NCI-H1930 (cell line): Measurements from ENCODE around the gene BMP7.
"Not testable (repeated sequence)": the region's sequence is repeated elsewhere in the genome, so short reads cannot be mapped to it uniquely, and the experiment has no call there.

Source experiments
- DNase-seq, 2 experiments: peaks; one replicate each; lab custom pipeline; 2025; lab: John Stamatoyannopoulos, UW

BMP7 gene

DNA sequence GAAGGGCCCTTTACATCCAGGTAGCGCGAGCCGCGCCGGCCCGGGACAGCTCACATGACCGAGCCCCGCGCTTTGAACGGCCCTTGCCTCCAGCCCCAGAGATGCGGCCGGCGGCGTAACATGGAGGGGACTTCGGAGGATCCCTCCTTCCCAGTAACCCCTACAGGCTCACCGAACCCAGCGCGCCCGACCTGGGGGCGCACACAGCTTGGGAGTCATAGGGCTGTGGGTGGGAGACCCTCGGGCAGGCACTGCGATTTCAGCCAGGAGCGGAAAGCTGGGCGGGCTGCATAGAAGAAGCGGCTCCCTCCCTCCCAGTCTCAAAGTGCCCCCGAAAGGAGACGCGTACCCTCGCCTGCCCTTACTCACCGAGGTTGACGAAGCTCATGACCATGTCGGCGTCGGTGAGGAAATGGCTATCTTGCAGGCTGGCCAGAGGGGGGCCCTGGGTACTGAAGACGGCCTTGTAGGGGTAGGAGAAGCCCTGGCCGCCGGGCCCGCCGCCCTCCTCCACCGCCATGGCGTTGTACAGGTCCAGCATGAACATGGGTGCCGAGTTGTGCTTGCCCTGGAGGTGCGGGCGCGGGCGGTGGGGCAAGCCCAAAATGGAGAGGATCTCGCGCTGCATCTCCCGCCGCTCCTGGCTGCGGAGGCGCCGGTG lies 975 bp downstream of the BMP7 start:
- peak in 1 of 2 experiments; percentile 17 for DNase-seq

DNA sequence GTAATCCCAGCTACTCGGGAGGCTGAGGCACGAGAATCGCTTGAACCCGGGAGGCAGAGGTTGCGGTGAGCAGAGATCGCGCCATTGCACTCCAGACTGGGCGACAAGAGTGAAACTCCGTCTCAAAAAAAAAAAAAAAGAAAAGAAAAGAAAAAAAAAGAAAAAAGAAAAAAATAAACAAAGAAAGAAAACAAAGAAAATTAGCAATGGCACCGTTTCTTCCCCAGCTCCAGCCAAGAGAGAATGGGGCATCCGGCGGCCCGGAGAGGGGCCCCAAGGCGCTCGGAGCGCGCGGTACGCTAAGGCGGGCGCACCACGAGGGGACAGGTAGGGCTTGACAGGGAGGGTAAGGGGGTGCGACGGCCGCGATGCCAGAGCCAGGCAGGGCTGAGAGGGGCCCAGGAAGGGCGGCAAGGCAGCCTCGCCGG lies 1.5 kb downstream of the BMP7 start:
- not testable (repeated sequence) for DNase-seq

GRCh38 chr20:57263801-57264792 lies 2.3 kb downstream of the BMP7 start:
- DNase-seq, result no peak

DNA sequence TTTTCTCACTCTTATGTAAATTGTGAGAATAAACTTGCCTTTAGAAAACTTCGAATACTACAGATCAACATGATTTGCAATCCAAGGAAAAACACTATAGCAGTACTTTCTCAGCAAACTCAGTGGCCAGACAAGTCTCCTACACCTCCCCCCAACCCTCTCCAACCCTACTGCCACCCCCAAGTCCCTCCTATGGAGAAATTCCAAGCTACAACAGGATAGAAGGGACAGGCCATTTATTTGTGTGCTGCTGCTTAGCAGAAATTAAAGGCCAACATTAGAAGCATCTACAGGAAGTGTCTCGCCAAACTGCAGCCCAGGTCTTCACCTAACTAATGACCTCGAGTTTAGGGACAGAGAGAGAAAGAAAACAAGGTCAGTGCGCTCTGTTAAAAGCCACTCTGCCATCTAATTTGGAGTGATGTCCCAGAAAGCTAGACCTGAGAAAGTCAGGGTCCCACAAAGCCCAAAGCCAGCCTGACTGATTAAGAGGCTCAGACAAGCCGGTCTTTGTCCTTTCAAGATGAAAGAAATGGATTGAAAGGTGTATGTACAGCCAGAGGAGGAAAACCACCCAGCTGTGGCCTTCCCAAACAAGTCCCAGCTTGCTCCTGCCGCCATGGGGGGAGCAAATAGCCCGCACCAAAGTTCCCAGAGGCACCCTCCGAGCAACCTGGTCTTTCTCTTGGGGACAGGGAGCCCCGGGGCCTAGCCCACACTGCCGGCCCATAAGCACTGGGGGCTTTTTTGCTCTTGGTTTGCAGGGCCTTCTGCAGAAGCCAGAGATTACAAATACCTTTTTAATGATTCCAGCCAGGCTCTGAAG lies 3.4 kb downstream of the BMP7 start:
- DNase-seq, result no peak

DNA sequence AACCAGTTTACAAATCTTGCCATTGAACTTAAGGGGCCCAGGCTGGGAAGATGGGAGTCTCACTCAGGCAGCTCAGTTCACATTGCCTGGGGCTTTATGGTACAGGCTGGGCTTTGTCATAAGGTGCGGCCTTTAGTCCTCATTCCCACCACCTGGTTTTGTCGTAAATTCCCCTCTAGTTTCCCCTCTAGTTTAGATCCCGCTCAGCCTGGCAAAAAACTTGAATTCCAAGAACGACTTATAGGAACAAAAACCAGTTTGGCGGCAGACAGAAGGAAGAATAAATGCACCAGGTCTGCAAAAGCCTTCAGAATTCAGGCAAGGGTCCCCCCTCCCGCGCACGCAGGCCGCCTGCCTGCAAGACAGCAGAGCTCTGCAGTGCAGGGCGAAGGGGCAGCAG lies 4.1 kb downstream of the BMP7 start:
- DNase-seq, result no peak

DNA sequence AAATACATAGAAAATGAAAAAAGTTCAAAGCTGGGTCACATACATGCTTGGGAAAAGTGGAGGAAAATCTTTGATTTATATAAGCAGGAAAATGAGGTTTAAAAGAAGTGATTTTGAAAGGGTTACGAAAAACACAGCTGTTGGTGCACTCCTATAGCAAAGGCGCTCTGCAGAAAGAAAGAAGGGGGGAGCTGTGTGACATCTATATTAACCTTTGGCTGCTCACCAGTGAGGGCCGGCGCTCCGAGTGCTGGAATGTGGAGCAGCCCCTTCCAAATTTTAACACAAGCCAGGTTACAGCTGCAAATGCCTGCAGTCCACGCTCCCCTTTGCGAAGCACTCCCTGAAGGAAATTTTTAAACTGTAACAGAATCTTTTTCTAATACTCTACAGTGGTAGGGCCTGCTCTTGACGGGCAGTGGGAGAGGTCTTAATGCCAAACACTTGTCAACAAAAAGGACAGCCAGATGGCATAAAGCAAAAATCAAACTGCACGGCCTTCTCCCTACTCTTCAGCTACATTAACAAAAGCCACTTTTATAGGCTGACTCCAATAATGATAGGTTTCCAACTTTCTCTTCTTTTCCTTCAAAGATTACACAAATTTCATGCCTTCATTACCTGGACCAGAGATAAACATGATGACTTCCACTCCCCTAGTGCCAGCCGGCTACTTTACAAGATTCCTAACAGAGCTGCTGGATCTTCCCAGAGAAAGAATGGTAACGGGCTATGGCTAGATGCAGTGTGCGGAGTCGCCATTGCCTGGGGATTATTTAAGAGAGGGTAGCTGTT lies 4.8 kb downstream of the BMP7 start:
- DNase-seq, result no peak

GRCh38 chr20:57260934-57261333 lies 5.5 kb downstream of the BMP7 start:
- DNase-seq, result no peak

- peak in 1 of 2 experiments; percentile 41 for DNase-seq
These were observed 6.2 kb downstream of the BMP7 start for GRCh38 chr20:57259938-57260921.

DNA sequence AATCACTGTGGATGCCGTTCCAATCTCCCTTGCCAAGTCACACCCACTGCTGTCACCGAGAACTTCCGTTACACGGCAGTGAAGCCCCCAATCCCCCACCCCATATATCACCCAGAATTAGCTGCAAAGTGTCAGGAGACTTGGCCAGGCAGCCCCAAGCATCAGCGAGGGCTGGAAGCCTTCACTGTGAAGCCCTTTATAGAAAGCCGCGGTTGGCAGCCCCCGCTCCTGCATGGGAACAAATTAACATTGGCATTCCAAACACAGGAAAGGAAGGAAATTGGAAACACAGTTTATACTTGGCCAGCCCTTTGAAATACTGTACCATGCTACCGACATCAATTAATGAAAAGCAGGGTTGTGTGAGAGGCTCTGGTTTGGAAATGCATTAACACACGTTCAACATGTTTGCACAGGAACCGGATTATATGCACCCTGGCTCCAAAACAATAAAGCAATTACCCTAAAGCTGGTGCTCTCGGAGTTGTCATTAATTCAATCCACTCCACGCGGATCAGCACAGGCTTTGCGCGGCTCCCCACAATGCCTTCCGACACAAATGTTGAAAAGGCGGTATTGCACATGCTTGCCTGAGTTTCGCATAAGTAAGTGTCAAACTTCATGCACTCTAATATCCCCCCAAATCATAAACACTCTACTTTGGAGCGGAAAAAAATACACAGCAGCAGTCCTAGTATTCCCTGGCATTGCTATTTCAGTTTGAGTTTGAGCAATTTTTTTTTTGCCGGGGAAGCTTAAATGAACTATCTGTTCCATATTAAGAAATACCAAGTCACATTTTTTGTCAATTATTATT lies 7.1 kb downstream of the BMP7 start:
- no peak for DNase-seq

DNA sequence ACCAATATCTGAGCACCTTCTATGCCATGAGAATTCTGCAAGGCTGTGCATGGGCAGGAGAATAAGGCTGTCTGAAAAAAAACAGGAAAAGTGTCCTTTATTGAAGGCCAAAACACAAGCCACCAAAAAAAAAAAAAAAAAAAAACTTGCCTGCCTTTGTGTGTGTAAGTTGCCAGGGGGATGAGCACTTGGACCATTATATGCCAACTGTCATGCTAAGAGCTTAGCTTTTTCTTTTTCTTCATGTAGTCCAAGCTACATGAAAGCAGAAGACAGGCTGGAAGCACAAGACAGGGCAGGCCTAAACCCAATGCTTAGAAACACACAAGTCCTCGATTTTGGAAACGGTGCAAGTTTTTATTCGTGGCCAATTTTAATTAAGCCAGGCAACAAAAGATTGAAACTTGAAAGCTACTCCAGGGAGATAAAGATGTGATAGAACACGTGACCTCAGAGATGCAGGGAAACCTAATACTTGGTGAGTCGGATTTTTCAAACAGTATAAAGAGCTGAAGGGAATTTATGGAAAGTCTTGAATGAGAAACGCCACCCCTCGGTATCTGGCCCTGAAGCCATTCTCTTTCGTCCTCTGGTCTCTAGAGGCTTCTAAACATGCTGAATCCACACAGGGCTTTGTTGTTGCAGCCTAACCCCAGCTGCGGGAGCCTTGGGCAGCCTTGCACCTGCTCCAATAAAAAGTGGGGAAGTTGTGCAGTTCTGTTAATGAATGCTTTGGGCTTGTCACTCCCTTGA lies 8.6 kb downstream of the BMP7 start:
- peak; percentile 82 to 89 for DNase-seq

DNA sequence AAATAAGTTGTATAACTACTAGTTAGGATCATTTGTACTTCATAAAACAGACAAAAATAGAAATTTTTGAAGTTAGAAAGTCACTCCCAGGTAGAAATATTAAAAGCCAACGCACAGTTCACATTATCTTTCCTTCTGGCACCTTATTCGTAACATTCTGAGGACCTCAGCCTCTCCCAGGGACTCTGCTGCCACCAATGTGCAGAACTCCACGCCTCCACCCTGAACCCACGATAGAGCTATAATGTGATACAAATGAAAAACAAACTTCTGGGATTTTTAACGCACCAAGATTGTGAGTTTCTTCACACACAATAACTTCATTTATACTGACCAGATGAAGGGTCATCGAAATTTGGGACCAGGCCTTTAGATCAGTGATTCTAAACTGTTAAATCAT lies 9.5 kb downstream of the BMP7 start:
- DNase-seq, result no peak

DNA sequence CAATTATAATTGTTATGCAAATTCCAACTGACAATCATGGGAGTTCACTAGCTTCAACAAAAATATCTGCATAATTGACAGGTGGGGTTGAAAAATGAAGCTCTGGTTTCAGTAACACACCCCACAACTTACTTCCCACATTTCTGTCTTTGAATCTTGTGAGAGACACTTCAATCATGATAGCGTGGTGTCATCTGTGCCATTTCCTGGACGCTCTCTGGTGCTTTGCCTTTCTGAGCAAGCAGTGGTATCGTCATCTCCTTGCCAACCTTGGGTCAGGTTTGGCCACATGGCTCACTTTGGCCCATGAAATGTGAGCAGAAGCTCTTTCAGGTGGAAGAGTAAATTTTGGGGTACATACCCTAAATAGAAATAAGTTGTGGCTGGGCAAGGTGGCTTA lies 10.2 kb downstream of the BMP7 start:
- no peak for DNase-seq

DNA sequence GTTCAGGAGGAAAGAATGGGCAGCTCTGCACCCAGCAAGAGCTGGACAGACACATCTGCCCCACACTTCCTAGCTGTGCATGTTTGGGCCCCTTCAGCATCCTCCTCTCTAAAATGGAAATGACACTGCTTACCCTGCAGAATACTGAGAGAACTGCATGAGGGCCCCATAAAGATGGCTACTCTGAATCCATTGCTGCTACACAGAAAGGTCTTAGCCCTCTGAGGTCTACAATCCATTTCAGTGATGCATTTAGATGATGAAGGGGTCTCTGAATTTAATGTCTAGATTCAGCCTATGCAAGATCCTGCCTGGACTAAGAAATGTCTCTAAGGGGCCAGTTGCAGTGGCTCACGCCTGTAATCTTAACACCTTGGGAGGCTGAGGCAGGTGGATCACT lies 11.3 kb downstream of the BMP7 start:
- no peak for DNase-seq

DNA sequence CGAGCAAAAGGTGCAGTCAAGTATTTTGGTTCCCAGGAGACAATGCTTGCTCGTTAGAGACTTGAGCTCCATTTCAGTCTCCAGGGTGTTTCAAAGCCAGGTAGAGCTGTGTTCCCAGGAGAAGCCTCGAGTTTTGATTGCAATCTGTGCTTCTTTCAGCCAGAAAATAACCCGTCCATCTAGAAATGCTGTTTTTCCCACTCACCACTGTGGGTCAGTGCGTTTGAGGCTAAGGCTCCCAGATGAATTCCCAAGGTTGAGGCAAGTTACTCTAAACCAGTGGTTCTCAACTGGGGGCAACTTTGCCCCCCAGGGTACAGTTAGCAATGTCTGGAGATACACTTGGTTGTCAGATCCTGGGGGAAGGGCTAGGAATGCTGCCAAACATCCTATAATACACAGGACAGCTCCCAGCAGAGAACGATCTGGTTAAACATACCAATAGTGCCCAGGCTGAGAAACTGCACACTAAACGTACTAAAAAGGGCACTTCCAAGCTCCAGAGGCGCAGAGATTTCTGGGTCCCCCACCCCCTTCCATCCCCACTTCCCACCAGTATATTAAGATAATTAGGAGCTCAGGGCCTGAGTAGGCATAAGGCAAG lies 13.8 kb downstream of the BMP7 start:
- no peak for DNase-seq

DNA sequence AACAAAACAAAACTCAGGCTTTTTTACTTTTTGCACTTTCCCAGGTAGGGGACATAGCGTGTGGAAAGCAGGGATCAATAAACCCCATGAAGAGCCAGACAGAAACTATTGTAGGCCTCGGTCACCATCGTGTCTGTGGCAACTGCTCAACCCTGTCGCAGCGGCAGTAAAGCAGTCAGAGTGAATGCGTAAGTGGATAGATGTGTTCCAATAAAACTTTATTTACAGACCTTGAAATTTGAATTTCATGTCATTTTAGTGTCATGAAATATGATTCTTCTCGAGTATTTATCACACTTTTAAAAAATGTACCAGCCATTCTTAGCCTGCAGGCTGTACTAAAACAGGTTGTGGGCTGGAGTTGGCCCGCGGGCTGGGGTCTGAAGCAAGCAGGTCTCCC lies 14.5 kb downstream of the BMP7 start:
- DNase-seq, result no peak

DNA sequence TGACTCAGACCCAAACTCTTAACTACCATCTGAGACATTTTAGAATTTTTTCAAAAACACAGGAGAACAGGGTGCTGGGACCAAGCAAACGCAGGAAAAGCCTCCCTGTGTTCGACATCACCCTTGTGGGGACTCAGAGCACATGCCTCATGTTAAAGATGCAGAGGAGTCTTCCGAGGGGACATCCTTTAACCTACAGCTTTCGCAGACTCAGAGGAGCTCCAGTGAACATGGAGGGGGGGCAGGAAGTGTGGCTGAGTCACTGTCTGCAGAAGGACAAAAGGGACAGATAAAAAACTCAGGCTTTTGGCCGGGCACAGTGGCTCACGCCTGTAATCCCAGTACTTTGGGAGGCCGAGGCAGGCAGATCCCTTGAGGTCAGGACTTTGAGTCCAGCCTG lies 15.1 kb downstream of the BMP7 start:
- no peak for DNase-seq

DNA sequence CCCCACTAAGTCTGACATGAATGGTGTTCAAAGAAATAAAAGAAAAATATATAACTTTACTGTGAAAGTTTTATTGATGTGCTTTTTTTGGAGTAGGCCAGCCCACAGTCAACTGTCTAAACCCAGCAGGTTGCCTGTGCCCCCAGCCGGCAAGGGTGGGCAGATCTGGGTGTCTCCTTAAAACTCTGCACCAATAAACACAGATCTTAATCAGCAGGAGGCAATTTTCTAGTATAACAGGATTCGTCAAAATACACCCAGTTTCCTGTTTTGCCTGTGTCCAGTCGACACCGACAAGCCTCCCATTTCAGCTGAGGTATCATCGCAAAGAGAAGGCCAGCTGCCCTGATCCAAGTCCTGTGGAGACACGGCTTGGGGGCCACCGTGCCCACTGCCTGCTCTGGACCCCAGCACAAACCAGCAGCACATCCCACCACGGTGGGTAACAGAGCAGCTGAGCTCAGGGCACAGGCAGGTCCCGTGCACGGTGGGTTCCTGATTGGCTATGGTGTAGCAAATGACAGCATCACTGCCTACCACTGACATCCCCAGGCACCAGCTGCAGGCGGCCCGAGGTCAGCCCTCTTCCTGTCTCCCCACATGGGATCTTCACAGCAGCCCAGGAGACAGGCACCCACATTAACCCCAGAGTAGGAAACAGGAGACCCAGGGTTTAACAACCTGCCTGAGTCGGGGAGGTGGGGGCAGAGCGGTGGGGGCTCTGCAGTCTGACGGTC lies 15.7 kb downstream of the BMP7 start:
- no peak for DNase-seq

- no peak for DNase-seq
These were observed 16.7 kb downstream of the BMP7 start for GRCh38 chr20:57249772-57250171.
